ENCODE measurements around the gene PRR33. TPM values are rescaled to one million over a fixed set of nuclear protein-coding genes. Genes with fewer than 3 reads are reported as not detected.

The PRR33 gene
- total and polyA plus RNA-seq, 9 of the 15 experiments (the other 6 are each of a cell fraction or from before 2014, with no cell fraction given): not detected

DNA sequence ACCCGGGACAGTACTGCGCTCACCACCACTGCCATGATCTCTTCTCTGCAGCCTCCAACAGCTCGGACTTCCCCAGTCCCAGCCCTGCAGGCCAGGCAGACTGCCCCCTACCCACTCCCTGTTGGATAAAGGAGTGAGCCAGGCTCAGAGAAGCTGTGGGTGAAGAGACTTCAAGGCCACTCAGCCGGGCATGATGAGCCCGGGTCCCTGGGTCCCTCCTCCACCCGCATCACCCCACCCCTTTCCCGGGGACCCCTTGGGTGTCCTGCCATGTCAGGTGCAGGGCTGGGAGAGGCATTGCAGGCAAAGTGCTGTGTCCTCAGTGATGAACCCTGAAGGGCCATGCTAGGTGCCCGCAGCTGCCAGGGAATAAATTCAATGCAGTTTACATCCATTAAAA is 24.3 kb downstream of the PRR33 start:
- DNase-seq (ENCODE audit: extremely low read depth in 1 of 4, low spot score in 3 of 4) (no peak), FAIRE-seq (no peak), ATAC-seq (no peak)
- peaks cover 0 to 37% of the 10 kb centered on the region in 2 experiments; a peak in 2 of 5 replicates for H3K4me1 ChIP-seq (replicated peaks in 1 of 2; ENCODE audit: control insufficient read depth in 2 of 2, insufficient read depth in 2 of 2, low read length in 2 of 2)
- H3K36me3 ChIP-seq (ENCODE audit: control insufficient read depth, insufficient read depth, low read length): no peaks in the 10 kb centered on the region
- H3K4me3 ChIP-seq: no peak overlapping the region
- no peaks in the 10 kb centered on the region for H3K9me1 ChIP-seq (ENCODE audit: control insufficient read depth, insufficient read depth, low read length)
- in situ Hi-C loops (cut with MboI) (no loop called here), intact Hi-C loops (cut with micrococcal nuclease) (no loop called here)
- H3K9ac ChIP-seq (ENCODE audit: insufficient read depth in 1 of 2, low read depth in 2 of 2, low read length in 2 of 2): no peak overlapping the region
- H2AFZ ChIP-seq (ENCODE audit: low read depth, low read length): no peak overlapping the region
- BruUV-seq (replicated peaks): no TSS peak
- H3K9me3 ChIP-seq (replicated peaks; ENCODE audit: control insufficient read depth, insufficient read depth, low read depth, low read length): no peaks in the 10 kb centered on the region
- 0% methylated on average over 7 of the region's 8 CpGs for WGBS (ENCODE audit: insufficient coverage, low coverage, missing lambda C conversion rate)
- ChIA-PET POLR2A (no interaction called here), CTCF (ENCODE audit: low intra/inter-chr PET ratio) (no interaction called here)
- 0 out of 2 replicates have a peak, but pooled peaks cover 5% of the 10 kb centered on the region for H4K20me1 ChIP-seq (replicated peaks; ENCODE audit: control insufficient read depth, insufficient read depth, low read length)
- H3K79me2 ChIP-seq (ENCODE audit: control insufficient read depth, insufficient read depth, low read length): no peaks in the 10 kb centered on the region
- no peak overlapping the region for H3K4me2 ChIP-seq (ENCODE audit: insufficient read depth, low read length)
- H3K27ac ChIP-seq (ENCODE audit: extremely low read depth, low read depth, low read length): no peak overlapping the region
- peaks cover 23 to 80% of the 10 kb centered on the region in 2 experiments; a peak in 4 of 5 replicates for H3K27me3 ChIP-seq (ENCODE audit: control insufficient read depth in 2 of 2, insufficient read depth in 2 of 2, low read length in 2 of 2)
- TF ChIP-seq SAFB2 (IDR thresholded peaks at IDR 0.05; ENCODE audit: borderline replicate concordance, low read depth, low read length, severe bottlenecking) (no peak), NBN (IDR thresholded peaks at IDR 0.05; ENCODE audit: low read depth) (no peak), FOXP1 (CRISPR knock-in tag; IDR thresholded peaks at IDR 0.05) (no peak), SMAD4 (CRISPR knock-in tag; conservative IDR thresholded peaks at IDR 0.05) (no peak), ZFX (CRISPR knock-in tag; IDR thresholded peaks at IDR 0.05) (no peak), HCFC1 (IDR thresholded peaks at IDR 0.05; ENCODE audit: low read depth, low read length) (no peak)
- TF ChIP-seq, protein P1, sequence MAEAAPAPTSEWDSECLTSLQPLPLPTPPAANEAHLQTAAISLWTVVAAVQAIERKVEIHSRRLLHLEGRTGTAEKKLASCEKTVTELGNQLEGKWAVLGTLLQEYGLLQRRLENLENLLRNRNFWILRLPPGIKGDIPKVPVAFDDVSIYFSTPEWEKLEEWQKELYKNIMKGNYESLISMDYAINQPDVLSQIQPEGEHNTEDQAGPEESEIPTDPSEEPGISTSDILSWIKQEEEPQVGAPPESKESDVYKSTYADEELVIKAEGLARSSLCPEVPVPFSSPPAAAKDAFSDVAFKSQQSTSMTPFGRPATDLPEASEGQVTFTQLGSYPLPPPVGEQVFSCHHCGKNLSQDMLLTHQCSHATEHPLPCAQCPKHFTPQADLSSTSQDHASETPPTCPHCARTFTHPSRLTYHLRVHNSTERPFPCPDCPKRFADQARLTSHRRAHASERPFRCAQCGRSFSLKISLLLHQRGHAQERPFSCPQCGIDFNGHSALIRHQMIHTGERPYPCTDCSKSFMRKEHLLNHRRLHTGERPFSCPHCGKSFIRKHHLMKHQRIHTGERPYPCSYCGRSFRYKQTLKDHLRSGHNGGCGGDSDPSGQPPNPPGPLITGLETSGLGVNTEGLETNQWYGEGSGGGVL (CRISPR knock-in tag; IDR thresholded peaks at IDR 0.05): no peak
- TF ChIP-seq, protein P2, sequence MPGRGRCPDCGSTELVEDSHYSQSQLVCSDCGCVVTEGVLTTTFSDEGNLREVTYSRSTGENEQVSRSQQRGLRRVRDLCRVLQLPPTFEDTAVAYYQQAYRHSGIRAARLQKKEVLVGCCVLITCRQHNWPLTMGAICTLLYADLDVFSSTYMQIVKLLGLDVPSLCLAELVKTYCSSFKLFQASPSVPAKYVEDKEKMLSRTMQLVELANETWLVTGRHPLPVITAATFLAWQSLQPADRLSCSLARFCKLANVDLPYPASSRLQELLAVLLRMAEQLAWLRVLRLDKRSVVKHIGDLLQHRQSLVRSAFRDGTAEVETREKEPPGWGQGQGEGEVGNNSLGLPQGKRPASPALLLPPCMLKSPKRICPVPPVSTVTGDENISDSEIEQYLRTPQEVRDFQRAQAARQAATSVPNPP (IDR thresholded peaks at IDR 0.05; ENCODE audit: borderline replicate concordance, insufficient read depth, insufficient read length): no peak
- TF ChIP-seq, protein P3, sequence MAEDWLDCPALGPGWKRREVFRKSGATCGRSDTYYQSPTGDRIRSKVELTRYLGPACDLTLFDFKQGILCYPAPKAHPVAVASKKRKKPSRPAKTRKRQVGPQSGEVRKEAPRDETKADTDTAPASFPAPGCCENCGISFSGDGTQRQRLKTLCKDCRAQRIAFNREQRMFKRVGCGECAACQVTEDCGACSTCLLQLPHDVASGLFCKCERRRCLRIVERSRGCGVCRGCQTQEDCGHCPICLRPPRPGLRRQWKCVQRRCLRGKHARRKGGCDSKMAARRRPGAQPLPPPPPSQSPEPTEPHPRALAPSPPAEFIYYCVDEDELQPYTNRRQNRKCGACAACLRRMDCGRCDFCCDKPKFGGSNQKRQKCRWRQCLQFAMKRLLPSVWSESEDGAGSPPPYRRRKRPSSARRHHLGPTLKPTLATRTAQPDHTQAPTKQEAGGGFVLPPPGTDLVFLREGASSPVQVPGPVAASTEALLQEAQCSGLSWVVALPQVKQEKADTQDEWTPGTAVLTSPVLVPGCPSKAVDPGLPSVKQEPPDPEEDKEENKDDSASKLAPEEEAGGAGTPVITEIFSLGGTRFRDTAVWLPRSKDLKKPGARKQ (CRISPR knock-in tag; IDR thresholded peaks at IDR 0.05): no peak
- TF ChIP-seq, protein P4, sequence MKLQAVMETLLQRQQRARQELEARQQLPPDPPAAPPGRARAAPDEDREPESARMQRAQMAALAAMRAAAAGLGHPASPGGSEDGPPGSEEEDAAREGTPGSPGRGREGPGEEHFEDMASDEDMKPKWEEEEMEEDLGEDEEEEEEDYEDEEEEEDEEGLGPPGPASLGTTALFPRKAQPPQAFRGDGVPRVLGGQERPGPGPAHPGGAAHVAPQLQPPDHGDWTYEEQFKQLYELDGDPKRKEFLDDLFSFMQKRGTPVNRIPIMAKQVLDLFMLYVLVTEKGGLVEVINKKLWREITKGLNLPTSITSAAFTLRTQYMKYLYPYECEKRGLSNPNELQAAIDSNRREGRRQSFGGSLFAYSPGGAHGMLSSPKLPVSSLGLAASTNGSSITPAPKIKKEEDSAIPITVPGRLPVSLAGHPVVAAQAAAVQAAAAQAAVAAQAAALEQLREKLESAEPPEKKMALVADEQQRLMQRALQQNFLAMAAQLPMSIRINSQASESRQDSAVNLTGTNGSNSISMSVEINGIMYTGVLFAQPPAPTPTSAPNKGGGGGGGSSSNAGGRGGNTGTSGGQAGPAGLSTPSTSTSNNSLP (IDR thresholded peaks at IDR 0.05; ENCODE audit: borderline replicate concordance, low read depth, low read length): no peak

Data from K562 (cell line).